ENCODE results near the gene STUM.
A peak's percentile ranks its signal among the peaks of the same experiment; 100 is the strongest.

The STUM gene

DNA sequence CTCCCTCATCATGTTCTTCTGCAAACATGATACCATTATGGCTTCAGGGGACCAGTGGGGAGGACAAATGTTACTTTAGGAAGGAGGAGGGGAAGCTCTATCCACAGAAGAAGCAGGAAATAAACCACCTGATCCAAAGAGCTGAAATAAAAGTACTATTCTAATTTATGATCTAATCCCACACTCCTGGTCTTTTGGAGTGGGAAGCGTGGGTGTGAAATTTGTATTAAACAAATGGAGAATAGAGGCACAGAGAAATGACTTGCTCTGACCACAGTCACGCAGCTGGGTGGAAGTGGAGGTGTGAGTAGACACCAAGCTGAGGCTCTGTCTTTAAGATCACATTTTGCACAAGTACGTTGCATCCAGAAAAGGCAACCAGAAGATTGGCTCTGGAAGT is 14.5 kb upstream of the STUM start:
- no peak for DNase-seq

DNA sequence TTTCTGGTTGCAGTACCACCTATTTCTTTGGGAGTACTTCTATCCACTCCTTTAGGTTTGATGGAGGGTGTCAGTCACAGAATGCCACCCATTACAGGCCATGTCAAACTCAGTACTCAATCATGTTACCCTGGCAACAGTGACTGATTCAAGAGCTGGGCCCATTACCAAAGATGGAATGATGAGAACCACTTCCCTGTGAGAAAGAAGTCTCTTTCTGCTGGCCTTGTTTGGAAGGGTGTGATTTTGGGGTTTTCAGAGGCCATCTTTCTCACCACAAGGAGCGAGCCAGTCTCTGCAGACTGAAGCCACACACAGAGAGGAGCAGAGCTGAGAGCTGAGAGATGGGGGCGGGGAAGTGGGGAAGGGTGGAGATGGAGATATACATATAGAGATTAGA is 13.9 kb upstream of the STUM start:
- DNase-seq: no peak

DNA sequence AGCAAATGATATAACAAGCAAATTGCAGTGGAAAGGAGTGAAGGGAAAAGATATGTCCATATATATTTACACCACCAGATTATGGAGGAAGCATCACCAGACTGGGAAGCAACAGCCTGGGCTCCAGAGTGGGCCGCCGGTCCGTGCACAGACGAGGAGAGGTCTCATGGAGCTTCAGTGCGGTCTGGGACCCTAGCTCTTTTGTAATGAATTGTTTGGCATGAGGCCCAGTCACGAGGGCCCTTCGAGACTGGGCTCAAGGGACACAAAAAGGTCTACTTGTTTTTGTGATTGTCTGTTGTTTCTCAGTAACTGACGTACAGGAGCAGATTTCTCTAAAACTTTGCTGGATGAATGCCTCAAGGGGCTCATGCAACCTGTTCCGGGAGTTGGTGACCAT is 12.9 kb upstream of the STUM start:
- DNase-seq: no peak

DNA sequence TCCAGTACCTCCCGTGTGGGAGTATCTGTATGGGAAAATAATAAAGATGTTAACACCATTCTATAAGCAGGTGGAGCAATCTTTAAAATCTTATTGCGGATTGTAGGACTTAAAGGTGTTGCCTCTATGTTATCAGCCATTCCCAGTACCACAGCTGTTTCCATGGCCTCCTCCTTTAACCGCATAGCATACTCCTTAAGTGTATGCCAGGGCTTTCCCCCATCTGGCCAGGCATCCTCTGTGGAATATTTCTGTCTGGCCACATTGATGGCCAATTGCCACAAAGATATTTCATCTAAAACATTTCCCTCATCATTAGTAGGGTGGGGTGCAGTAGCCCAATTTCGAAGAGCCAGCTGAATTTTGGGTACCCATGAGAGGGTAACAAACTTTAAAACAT is 7.3 kb upstream of the STUM start:
- DNase-seq: no peak

DNA sequence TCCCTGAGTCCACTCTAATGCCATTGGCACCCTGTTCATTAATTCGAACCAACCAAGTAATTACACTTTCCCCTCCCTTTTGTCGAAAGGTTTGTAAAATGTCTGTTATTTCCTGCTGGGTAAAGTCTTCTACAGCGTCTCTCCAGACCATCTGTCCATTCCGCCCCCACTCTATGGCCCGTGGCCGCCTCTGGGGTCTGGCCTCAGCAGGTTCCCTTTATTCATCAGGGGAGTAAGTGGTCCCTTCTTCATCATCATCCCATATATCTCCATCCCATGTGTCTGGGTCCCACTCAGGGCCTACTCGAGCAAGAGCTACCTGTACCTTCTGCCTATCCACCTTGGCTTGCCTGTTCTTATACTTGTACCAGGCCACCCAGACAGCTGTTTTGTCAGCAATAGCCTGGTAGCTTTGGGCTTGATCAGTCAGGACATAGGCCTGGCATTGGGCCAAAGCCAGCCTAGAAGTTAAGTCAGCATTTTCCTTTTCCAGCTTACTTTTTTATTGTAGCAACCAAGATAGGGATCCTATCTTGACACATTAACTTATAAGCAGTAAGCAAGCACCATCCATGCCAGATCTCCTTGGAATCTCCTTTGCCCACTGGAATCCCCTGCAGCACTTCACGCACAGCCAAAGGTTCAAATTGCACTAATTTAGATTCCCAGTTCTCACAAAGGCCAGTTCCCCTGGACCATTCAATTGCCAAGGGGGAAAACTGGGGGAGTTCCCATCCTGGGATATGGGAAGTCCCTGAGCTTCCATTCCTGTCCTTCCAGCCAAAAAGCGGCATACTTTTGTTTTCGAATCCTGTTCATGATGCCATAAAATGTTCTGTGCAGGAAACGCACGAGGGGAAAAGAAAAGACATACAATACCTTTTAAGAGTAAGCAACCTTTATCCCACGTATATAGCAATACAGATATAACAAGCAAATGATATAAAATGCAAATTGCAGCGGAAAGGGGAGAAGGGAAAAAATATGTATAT is 6.6 kb upstream of the STUM start:
- DNase-seq: no peak

DNA sequence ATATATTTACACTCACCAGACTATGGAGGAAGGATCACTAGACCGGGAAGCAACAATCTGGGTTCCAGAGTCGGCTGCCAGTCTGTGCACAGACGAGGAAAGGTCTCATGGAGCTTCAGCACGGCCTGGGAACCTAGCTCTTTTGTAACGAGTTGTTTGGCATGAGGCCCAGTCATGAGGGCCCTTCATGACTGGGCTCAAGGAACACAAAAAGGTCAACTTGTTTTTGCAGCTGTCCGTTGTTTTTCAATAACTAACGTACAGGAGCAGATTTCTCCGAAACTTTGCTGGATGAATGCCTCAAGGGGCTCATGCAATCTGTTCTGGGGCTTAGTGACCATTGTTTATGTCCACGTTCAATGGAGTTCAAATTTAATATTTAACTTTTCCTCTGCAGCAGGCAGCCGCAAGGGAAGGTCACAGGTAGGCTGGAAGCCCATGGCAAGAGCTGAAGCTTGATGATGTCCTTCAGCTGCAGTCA is 5.9 kb upstream of the STUM start:
- no peak for DNase-seq

DNA sequence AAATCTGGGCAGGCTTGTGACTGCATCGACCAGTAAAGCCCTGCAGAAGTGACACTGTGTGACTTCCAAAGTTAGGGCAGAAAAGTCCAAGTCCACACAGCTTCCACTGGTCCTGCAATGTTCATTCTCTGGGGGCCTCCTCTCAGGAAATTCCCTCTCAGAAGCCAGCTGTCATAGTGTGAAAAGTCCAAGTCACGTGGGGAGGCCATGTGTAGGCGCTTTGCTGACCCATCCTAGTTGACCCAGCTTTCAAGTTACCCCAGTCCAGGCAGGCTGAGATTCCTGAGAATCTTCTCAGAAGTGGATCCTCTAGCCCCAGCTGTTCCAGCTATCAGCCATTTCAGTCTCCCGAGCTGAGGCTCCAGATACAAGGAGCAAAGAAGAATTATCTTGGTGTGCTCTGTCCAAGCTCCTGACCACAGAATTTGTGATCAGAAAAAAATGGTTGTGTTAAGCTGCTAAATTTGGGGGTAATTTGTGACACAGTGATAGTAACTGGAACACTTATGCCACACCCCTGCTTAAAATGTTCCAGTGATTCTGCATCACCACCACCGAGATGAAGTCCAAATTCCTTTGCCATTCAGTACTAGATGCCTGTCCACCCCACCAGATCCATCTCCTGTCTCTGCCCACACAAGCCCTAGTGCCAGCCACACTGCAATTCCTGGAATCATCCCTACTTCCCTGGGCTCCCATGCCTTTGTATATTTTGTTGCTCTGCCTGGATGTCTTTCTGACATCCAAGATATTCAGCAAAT is 2.5 kb upstream of the STUM start:
- no peak for DNase-seq

DNA sequence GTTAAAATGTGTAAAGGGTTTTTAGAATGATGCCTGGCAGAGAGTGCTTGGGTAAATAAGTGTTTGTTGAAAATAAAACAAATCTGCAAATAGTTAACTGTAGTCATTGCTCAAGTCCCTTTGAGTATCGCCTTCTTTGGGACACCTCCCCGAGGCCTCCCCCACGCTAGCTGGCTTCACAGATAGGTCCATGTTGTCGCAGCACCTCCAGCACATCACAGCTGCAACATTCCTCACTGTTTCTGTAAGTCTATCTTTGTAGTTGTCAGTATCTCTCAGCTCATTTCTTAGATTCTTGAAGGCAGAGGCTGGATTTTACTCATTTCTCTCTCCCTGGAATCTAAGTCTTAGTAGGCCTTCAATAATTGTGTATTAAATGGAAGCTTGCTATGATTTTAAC is 1.6 kb upstream of the STUM start:
- DNase-seq: no peak

DNA sequence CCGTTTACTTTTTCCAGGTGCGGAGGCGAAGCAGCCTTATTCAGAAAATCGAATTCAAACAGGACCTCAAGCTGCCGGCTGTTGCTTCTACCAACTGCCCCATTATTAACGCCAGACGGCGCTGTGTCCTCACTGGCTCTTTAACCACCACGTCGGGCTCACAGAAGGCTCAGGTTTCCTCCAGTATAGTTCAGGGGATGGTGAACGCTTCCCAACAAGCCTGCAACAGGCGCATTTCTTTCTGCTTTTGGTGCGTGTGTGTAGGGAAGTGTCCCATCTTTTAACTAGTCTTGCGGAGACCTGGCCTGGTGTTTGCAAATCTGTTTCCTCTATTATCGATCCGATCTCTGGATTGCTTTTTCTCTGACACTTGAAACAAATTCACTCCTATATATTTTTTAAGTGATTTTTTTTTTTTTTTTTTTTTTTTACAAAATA is 791 bp upstream of the STUM start:
- peak; percentile 55 for DNase-seq

DNA sequence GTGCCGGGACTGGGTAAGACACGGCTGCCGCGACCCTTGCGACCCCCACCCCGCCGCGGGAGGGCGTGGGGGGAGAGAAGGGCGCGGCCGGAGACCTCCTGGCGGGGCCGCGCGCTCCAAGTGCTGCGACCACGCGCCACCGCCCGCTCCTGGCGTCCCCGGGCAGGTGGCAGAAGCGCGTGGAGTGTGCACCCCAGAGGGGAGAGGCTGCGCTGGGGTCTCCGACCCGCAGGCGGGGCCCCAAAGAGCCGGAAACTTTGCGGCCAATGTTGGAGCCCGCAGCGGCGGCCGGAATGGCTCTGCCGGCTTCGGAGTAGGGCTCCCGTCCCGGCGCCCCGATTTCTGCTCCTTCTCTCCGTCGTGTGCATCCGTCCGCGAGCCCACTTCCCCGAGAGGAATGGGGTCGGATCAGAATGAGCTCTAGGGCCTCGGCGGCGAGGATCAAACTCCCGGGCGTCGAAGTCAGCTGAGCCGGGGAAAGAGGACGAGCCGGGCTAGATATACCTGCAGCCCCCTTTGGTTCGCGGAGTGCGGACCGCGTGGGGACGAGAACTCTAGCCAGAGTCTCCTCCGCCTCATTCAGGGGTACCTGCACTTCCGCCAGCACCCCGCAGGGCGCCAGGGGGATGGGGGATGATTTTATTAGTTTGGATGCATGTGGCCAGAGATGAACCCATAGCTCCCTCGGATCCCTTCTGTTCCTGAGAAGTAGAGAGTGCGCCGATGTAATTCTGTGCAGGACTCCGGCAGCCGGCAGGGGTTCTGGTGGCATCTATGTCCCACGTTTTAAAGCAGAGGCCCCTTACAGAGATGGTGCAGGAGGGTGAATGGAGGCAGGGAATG is 751 bp downstream of the STUM start:
- DNase-seq: no peak

DNA sequence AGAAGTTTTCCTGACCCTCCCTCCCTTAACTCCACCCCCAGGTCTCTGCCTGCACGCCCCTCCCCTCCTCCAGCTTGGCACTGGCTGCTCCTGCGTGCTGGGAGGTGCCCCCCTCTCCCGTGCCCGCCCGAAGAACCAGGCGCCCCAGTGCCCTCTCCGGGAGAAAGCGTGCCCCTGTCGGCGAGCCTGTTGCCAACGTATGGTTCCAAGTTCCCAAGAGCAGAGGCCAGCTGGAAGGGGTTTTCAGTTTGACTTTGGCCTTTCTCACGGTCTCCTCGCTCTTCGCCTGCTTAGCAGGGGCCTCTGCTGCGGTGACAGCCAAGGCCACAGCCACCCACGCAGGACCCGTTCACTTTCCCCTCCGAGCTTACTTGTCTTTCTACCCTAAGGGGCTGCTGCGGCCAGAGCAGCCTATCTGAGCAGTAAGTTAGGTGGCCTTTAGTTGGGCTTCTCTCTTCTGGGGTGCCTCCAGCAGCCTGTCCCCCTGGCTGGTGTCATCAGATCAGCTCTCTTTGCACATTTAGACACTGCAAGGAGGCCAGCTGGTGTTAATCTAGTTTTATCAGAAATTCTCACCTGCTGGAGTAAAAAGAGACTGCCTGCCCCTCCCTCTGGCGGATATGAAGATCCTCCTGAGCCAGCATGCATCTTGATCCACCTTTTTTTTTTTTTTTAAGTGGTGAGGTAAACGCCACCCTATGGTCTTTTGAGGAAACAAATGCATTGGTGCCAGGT is 1.5 kb downstream of the STUM start:
- DNase-seq: no peak

DNA sequence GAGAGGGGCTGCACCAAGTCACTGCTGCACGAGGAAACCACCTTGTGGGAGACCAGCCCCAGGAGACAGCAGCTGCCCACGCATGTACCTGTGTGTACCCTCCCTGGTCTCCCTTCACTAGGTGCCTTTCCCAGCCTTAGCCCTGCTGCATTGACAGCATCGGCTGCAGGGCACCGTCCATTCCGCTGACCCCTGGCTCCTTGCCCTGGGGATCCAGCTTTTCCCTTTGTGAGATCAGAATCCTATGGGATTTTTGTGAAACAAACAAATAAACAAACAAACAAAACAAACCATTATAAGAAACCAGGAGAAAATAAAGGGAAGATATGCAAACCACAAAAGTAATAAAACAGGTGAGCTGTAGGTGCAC is 2.1 kb downstream of the STUM start:
- DNase-seq: no peak

DNA sequence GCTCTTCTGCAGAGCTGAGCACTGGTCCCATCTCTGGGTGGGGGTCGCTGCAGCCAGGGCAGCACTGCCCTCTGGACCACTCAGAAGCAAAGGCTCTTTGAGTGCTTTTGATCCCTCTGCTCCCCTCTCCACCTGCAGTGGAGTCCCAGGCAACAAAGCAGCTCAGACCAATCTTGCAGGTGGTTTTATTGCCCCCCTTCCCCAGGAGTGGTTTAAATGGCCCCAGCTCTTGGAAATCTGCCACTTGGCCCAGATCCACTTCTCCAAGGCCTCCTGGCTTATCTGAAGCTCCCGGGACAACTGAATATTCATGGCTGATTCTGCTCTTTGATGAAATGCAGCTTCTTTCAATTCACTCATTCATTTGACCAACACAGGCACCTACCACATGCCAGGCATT is 2.7 kb downstream of the STUM start:
- DNase-seq: no peak

DNA sequence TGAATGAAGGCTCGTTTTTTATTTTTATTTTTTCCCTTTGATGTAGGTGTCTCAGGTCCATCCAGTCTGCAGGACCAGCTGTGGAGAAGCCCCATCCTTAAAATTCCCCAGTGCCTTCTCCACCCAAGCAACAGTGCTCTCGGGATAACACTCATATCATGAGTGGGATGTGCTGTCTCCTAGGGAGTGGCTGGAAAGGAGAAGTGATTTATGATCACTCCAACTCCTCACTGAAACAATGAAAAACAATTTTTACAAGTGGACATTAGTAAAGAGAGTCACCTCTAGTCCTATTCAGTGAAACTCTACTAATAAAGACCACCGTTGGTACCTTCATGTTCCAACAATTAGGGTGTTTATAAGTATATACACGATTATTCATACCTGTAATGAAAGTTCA is 3.5 kb downstream of the STUM start:
- DNase-seq: no peak

DNA sequence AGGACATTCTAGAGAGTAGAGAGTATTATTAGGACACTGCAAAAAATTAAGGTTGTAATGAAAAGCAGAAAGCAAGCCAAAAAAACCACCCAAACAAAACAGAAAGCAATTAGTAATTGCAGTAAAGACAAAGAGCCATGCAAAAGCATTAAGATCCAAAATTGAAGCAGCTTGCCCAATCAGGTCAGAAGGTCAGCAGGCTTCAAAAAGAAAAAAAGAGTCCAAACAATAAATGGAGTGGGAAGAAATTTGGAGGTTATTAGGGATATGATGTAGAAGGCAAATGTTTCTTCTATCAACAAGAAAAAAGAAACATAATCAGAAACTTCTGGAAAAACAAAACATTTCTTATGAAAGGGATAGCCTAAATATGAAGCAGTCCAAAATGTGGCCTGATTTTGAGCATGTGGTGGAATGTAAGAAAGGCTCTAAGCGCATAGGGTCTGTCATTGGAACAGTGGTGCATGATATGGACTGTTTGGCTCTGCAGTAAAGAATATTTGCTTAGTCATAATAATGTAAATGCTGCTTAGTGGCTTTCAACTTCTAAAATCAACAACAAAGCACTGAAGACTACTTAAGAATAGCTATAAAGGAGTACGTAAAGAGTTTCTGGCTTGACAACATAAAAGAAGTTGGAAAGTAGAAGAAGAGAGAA is 4.8 kb downstream of the STUM start:
- no peak for DNase-seq

DNA sequence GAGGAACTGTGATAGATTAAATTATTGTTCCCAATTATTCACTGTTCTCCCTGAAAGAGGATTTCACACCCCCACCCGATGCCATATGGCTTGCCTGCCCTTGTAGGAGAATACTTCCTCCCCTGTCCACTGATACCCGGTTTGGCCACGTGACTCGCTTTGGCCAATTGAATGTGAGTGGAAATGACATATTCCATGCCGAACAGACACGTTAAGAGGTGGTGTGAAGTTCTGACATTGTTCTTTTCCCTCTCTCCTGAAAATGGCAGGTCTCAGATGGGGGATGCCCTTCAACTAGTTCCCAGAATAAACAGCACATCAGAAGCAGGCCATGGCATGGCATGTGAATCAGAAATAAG is 5.3 kb downstream of the STUM start:
- no peak for DNase-seq

DNA sequence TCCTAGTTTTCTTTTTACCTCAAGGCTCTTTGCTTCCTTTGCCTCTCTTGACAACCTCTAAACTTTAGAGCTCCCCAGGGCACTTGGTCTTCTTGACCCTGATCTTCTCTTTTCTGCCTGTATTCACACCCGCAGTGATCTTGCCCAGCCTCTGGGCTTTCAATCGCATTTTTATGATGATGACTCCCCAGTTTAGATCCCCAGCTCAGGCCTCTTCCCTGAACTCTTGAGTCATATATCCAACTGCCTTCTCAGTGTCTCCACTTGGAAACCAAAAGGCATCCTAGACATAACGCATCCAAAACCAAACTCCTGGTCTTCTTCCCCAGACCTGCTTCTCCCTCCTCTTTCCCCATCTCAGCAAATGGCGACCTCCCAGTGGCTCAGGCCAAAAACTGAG is 6.5 kb downstream of the STUM start:
- DNase-seq: no peak

DNA sequence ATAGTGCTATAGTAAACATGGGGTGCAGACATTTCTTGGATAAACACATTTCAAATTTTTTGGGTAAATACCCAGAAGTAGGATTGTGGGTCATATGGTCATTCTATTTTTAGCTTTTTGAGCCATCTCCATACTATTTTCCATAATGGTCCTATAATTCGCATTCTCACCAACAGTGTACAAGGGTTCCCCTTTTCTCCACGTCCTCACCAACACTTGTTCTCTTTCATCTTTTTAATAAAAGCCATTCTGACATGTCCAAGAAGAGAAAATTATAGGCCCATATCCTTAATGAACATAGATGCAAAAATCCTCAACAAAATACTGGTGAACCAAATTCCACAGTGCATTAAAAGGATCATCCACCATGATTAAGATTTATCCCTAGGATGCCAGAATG is 8.9 kb downstream of the STUM start:
- no peak for DNase-seq

DNA sequence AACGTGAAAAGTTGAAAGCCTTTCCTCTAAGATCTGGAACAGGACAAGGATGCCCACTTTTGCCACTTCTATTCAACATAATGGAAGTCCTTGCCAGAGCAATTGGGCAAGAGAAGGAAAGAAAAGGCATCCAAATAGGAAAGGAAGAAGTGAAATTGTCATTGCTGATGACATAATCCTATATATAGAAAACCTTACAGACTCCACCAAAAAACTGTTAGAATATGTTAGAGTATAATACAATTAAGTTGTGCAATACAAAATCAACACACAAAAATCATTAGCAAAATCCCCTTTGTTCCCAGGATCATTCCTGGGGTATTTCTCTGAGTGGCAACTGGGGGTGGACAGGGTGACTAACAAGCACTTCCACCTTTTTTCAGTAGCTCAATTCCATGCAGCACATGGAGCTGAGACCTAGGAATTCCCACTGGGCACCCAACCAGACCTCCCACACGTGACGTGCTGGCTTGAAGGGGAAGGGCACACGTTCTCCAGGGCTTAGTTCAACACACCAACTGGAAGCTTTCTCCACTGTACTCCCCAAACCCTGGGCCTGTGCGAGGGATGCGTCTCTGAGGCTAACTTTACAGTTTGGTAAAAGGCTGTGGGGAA is 9.6 kb downstream of the STUM start:
- DNase-seq: no peak

DNA sequence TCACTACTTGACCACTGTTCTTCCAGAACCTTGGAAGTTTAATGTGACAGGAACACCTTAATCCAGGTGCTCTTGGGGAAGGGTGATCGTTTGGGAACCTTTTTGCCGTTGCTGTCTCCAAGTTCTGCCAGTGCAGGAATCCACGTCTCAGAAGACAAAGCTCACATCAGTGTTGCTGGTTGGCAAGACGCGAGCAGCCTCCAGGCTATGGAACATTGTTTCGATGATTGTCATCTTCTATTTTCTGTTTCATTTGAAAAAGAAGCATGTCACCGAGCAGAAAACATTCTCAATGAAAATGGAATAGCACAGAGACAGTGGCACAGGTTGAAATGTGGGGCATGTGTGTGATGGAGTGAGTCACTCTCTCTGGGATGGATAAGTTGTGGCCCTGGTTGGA is 11.7 kb downstream of the STUM start:
- no peak for DNase-seq

DNA sequence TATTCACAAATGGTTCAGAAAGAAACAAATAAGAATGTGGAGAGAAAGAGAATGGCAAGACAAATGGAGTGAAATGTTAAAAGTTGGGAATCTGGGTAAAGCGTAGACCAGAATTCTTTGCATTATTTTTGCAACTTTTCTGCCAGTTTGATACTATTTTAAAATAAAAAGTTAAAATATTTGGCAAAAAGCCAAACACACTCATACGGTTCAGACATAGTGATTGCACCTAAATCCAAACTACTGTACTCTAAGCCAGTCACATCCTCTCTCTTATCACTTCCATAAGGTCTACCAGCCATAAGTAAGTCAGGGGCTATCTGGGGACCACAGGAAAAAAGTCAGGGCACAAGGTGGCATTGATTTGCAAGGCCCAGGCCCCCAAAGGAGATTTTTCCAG is 14.4 kb downstream of the STUM start:
- no peak for DNase-seq

DNA sequence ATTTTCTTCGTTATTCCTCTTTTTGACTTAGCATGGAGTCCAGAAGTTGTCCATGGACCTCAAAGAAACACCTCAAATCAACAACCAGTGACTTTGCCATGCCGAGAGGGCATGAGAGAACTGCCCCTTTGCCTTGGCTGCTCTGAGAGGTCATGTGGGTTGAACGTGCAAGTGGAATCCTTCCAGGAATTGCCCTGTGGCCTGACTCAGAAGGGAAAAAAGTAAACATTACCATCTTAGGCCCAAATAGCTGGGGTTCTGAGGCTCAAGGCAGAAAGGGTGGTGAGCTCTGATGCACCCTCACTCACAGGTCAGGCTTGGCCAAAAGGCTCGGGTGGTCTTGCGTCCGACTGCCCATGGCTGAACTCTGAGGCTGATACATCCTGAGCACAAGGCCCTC is 15.1 kb downstream of the STUM start:
- no peak for DNase-seq

Measured in CD4-positive, alpha-beta T cell treated with Interferon gamma for 1 hour (primary cell).